ENCODE measurements around the gene AMOTL2.

The AMOTL2 gene

GRCh38 chr3:134334231-134334900 is 39.9 kb downstream of the AMOTL2 start:
- no peak for TF ChIP-seq CTCF (conservative IDR thresholded peaks at IDR 0.05; ENCODE audit: low read depth, low read length)
- DNase-seq (ENCODE audit: low read depth) = no peak
- H3K4me3 ChIP-seq (ENCODE audit: low read length) = no peak overlapping the region

GRCh38 chr3:134333522-134334181 is 40.6 kb downstream of the AMOTL2 start:
- DNase-seq (ENCODE audit: low read depth) = no peak
- TF ChIP-seq CTCF (conservative IDR thresholded peaks at IDR 0.05; ENCODE audit: low read depth, low read length) = peak; percentile 40
- H3K4me3 ChIP-seq (ENCODE audit: low read length) = no peak overlapping the region

- no peak for TF ChIP-seq CTCF (conservative IDR thresholded peaks at IDR 0.05; ENCODE audit: low read depth, low read length)
- DNase-seq (ENCODE audit: low read depth) = no peak
- no peak overlapping the region for H3K4me3 ChIP-seq (ENCODE audit: low read length)
Measured at GRCh38 chr3:134332344-134332743, 41.9 kb downstream of the AMOTL2 start.

GRCh38 chr3:134331811-134332199 is 42.4 kb downstream of the AMOTL2 start:
- no peak overlapping the region for H3K4me3 ChIP-seq (ENCODE audit: low read length)
- no peak for TF ChIP-seq CTCF (conservative IDR thresholded peaks at IDR 0.05; ENCODE audit: low read depth, low read length)
- DNase-seq (ENCODE audit: low read depth) = no peak

DNA sequence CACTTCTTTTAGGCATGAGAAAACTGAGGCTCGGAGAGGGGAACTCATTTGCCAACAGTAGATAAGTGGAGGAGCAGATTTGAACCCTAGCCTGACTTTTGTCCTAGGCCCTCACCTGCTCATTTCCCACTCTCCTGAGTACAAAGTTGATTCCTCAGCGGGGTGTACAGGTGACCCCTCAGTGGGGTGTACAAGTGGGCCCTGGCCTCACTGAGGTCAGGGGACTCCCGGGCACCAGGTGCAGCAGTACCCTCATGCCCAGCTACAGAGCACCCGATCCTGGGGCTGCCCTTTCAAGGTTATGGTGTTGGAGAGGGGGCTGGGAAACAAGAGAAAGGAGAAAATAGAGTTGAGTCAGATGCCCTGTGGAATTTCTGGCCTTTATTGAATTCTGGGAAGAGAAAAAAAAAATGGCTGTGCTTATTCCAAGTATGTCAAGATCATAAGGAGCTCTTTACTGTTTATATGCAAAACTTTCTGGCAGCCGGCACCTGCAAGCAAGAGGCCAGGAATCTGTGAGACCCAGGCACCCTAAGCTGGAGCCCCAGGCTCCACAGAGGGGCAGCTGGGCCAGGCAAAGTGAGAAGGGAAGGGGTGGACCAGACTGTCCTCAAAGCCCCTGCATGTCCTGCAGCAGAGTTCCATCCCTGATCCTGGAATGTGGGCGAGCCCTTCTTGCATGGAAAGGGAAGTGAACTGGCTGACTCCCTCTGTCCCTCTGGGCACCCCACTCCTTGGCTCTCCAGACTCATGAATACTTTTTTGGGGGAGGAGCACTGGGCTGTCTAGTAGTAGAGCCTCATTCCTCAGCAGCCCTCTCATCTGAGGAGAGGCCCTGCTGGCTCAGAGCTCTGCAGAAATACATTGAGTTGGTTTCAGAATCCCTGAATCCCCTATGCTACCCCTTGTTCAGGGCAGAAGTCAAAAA is 43.1 kb downstream of the AMOTL2 start:
- no peak for DNase-seq (ENCODE audit: low read depth)
- TF ChIP-seq CTCF (conservative IDR thresholded peaks at IDR 0.05; ENCODE audit: low read depth, low read length) = no peak
- no peak overlapping the region for H3K4me3 ChIP-seq (ENCODE audit: low read length)

GRCh38 chr3:134328846-134329245 is 45.4 kb downstream of the AMOTL2 start:
- no peak for DNase-seq (ENCODE audit: low read depth)
- no peak for TF ChIP-seq CTCF (conservative IDR thresholded peaks at IDR 0.05; ENCODE audit: low read depth, low read length)
- no peak overlapping the region for H3K4me3 ChIP-seq (ENCODE audit: low read length)

Measured in retinal pigment epithelial cell (primary cell).